SK-N-MC (cell line): ENCODE measurements around the gene INMT.

Experiments used
- DNase-seq: peaks from one replicate; pipeline ENCODE4 v3.0.0-alpha.2; 2011; ENCODE audit warnings: low read depth, low spot score
- H3K27ac ChIP-seq: fragments of 200-600 bp; sonication (generic); 2 replicates; pipeline ENCODE4 v1.5.1; 2016; ENCODE audit warnings: mixed run types
- H3K36me3 ChIP-seq: fragments of 200-600 bp; sonication (generic); 2 replicates; pipeline ENCODE4 v1.6.1; 2017; ENCODE audit warnings: antibody characterized with exemption, low read length, mixed read lengths; ENCODE audit not compliant: insufficient read depth
- H3K4me3 ChIP-seq: fragments of 200-600 bp; sonication (generic); 2 replicates; pipeline ENCODE4 v1.5.1; 2016
- H3K9ac ChIP-seq: fragments of 200-600 bp; sonication (generic); 2 replicates; pipeline ENCODE4 v1.8.0; 2017; ENCODE audit warnings: mixed run types, mixed read lengths; ENCODE audit not compliant: insufficient read length
- H3K9me3 ChIP-seq: fragments of 200-600 bp; sonication (generic); 2 replicates; pipeline ENCODE4 v1.6.1; 2017; ENCODE audit warnings: low read depth, mild to moderate bottlenecking, antibody characterized with exemption, low read length, moderate library complexity, mixed read lengths
- EZH2 ChIP-seq: fragments of 200-600 bp; sonication (generic); IDR thresholded peaks from one replicate; pipeline ENCODE4 v1.6.1; 2017; ENCODE audit warnings: antibody characterized with exemption
- FOXP2 ChIP-seq: optimal IDR thresholded peaks from 2 replicates; pipeline ENCODE3; 2011; ENCODE audit warnings: mild to moderate bottlenecking, moderate library complexity; ENCODE audit not compliant: insufficient read depth; ENCODE audit errors: extremely low read length, control extremely low read depth
- POLR2AphosphoS5 ChIP-seq: IDR thresholded peaks from 2 replicates; pipeline ENCODE4 v1.6.1; 2012; ENCODE audit warnings: mild to moderate bottlenecking, low read depth, low read length, borderline replicate concordance

Gene INMT

GRCh38 chr7:30722671-30723070 is 29.3 kb upstream of the INMT start:
- TF ChIP-seq EZH2 (no peak), FOXP2 (no peak), POLR2AphosphoS5 (no peak)
- no peak for DNase-seq
- Histone ChIP-seq H3K9me3 (no peaks in the 10 kb centered on the region), H3K9ac (no peak overlapping the region), H3K4me3 (no peak overlapping the region), H3K27ac (no peak overlapping the region), H3K36me3 (no peaks in the 10 kb centered on the region)

GRCh38 chr7:30723776-30724175 is 28.2 kb upstream of the INMT start:
- TF ChIP-seq POLR2AphosphoS5 (no peak), EZH2 (no peak)
- Histone ChIP-seq H3K9ac (no peak overlapping the region), H3K27ac (no peak overlapping the region), H3K9me3 (no peaks in the 10 kb centered on the region), H3K4me3 (no peak overlapping the region), H3K36me3 (no peaks in the 10 kb centered on the region)
- DNase-seq = no peak

GRCh38 chr7:30726296-30727006 is 25.5 kb upstream of the INMT start:
- no peak for DNase-seq
- Histone ChIP-seq H3K27ac (no peak overlapping the region), H3K9ac (no peak overlapping the region), H3K4me3 (no peak overlapping the region), H3K9me3 (no peaks in the 10 kb centered on the region), H3K36me3 (no peaks in the 10 kb centered on the region)
- no peak for TF ChIP-seq FOXP2
- TF ChIP-seq POLR2AphosphoS5 = no peak
- TF ChIP-seq EZH2 = no peak

GRCh38 chr7:30727061-30727945 is 24.6 kb upstream of the INMT start:
- H3K9ac ChIP-seq = no peak overlapping the region
- H3K9me3 ChIP-seq = no peaks in the 10 kb centered on the region
- no peaks in the 10 kb centered on the region for H3K36me3 ChIP-seq
- no peak for DNase-seq
- no peak overlapping the region for H3K4me3 ChIP-seq
- H3K27ac ChIP-seq = no peak overlapping the region; the same call in 1 of the 2 replicates
- TF ChIP-seq FOXP2 = no peak
- no peak for TF ChIP-seq EZH2

- Histone ChIP-seq H3K36me3 (no peaks in the 10 kb centered on the region), H3K9me3 (no peaks in the 10 kb centered on the region), H3K27ac (no peak overlapping the region), H3K4me3 (no peak overlapping the region), H3K9ac (no peak overlapping the region)
- DNase-seq = no peak
- TF ChIP-seq EZH2 = no peak
- no peak for TF ChIP-seq FOXP2
- TF ChIP-seq POLR2AphosphoS5 = no peak
Observed at GRCh38 chr7:30728591-30729100, 23.3 kb upstream of the INMT start.

GRCh38 chr7:30729642-30730041 is 22.3 kb upstream of the INMT start:
- TF ChIP-seq FOXP2 (no peak), EZH2 (no peak), POLR2AphosphoS5 (no peak)
- H3K9ac ChIP-seq = no peak overlapping the region

GRCh38 chr7:30730097-30730496 is 21.8 kb upstream of the INMT start:
- no peaks in the 10 kb centered on the region for H3K36me3 ChIP-seq
- TF ChIP-seq FOXP2 = no peak
- no peak for TF ChIP-seq POLR2AphosphoS5
- TF ChIP-seq EZH2 = no peak

More at GRCh38 chr7:30729642-30730041, 22.3 kb upstream of the INMT start:
- Histone ChIP-seq H3K9me3 (no peaks in the 10 kb centered on the region), H3K27ac (no peak overlapping the region), H3K36me3 (no peaks in the 10 kb centered on the region), H3K4me3 (no peak overlapping the region)
- no peak for DNase-seq

GRCh38 chr7:30730996-30731395 is 20.9 kb upstream of the INMT start:
- DNase-seq = no peak

More at GRCh38 chr7:30730097-30730496, 21.8 kb upstream of the INMT start:
- Histone ChIP-seq H3K27ac (no peak overlapping the region), H3K9me3 (no peaks in the 10 kb centered on the region), H3K9ac (no peak overlapping the region), H3K4me3 (no peak overlapping the region)
- DNase-seq = no peak

More at GRCh38 chr7:30730996-30731395, 20.9 kb upstream of the INMT start:
- no peaks in the 10 kb centered on the region for H3K9me3 ChIP-seq
- no peaks in the 10 kb centered on the region for H3K36me3 ChIP-seq
- no peak for TF ChIP-seq EZH2
- no peak for TF ChIP-seq FOXP2
- TF ChIP-seq POLR2AphosphoS5 = no peak
- no peak overlapping the region for H3K27ac ChIP-seq
- H3K4me3 ChIP-seq = no peak overlapping the region
- no peak overlapping the region for H3K9ac ChIP-seq
